OCI-LY7 (cell line): Measurements from ENCODE around the gene SRSF9.

Experiments used
- CTCF ChIP-seq: fragments of 200-600 bp; sonication (generic); conservative IDR thresholded peaks from 2 replicates; pipeline ENCODE4 v1.5.1; 2014; ENCODE audit warnings: mild to moderate bottlenecking, antibody characterized with exemption, low read length, moderate library complexity, mixed read lengths
- EZH2phosphoT487 ChIP-seq: fragments of 200-600 bp; sonication (generic); IDR thresholded peaks from 2 replicates; pipeline ENCODE4 v1.6.1; 2018; ENCODE audit warnings: low read depth, borderline replicate concordance, mild to moderate bottlenecking, mixed run types, antibody characterized with exemption, low read length, moderate library complexity, mixed read lengths

DNA sequence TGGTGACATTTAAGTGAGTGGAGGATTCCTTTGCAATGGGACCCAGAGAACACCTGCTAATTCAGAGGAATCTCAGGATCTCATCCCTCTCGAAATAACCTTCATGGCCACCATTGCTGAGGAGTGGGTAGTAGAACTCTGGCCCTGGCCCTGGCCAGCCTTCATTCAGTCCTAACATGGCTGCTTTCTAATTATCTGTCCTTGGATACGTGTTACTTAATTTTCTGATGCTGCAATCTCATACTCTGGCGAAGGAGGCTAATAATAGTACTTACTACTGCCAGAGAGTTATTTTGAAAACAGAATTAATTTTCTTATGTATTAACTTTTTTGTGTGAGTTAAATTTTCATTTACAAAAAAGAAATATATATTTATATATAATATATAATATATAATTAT lies 43.8 kb downstream of the SRSF9 start:
- TF ChIP-seq CTCF = no peak
- TF ChIP-seq EZH2phosphoT487 = no peak
